ENCODE measurements around the gene KCMF1.
A peak's percentile ranks its signal among the peaks of the same experiment; 100 is the strongest.

KCMF1 gene

GRCh38 chr2:85015653-85016360 lies 44.8 kb downstream of the KCMF1 start:
- Mint-ChIP-seq H3K27me3 (ENCODE audit: low read depth) (no peaks in the 10 kb centered on the region), H3K4me3 (no peak overlapping the region), H3K36me3 (ENCODE audit: low read depth) (peaks cover 8% of the 10 kb centered on the region), H3K27ac (peak overlapping the region; percentile 37 to 70 (median 44)), H3K4me1 (peaks cover 34% of the 10 kb centered on the region), H3K9me3 (no peaks in the 10 kb centered on the region)
- TF ChIP-seq CTCF (IDR thresholded peaks at IDR 0.05; ENCODE audit: unreplicated experiment in 3 of 3), result peak in 1 of 3 experiments; percentile 16

DNA sequence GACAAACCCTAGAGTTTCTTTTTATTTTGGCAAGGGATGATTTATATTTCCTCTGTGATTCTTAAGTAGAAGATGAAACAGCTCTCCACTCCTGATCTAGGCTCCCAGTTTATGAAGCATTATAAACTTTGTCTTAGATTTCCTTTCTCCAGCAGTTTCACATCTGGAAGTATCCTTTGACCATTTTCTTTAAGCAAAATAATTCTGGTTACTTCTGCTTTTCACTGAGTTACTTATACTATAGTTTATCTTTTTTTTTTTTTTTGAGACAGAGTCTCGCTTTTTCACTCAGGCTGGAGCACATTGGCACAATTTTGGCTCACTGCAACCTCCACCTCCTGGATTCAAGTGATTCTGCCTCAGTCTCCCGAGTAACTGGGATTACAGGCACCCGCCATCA lies 45.5 kb downstream of the KCMF1 start:
- H3K9me3 Mint-ChIP-seq, result no peaks in the 10 kb centered on the region
- no peak for TF ChIP-seq CTCF (IDR thresholded peaks at IDR 0.05; ENCODE audit: unreplicated experiment in 3 of 3)
- no peak overlapping the region for H3K4me3 Mint-ChIP-seq
- no peaks in the 10 kb centered on the region for H3K27me3 Mint-ChIP-seq (ENCODE audit: low read depth)
- peaks cover 34% of the 10 kb centered on the region for H3K4me1 Mint-ChIP-seq
- peaks cover 6% of the 10 kb centered on the region for H3K36me3 Mint-ChIP-seq (ENCODE audit: low read depth)
- H3K27ac Mint-ChIP-seq, result peak overlapping the region in 2 of 3 experiments; percentile 44 to 70

- Mint-ChIP-seq H3K36me3 (ENCODE audit: low read depth) (peaks cover 12% of the 10 kb centered on the region), H3K27ac (peak overlapping the region; percentile 32 to 76 (median 49)), H3K27me3 (ENCODE audit: low read depth) (no peaks in the 10 kb centered on the region), H3K9me3 (no peaks in the 10 kb centered on the region), H3K4me1 (peaks cover 34% of the 10 kb centered on the region), H3K4me3 (no peak overlapping the region)
- peak; percentile 34 to 50 (median 36) for TF ChIP-seq CTCF (IDR thresholded peaks at IDR 0.05; ENCODE audit: unreplicated experiment in 3 of 3)
These were observed 46.6 kb downstream of the KCMF1 start for GRCh38 chr2:85017411-85018048.

- TF ChIP-seq CTCF (IDR thresholded peaks at IDR 0.05; ENCODE audit: unreplicated experiment in 3 of 3), result no peak
- Mint-ChIP-seq H3K4me1 (peaks cover 31% of the 10 kb centered on the region), H3K9me3 (no peaks in the 10 kb centered on the region)
These were observed 47.1 kb downstream of the KCMF1 start for GRCh38 chr2:85018049-85018447.

DNA sequence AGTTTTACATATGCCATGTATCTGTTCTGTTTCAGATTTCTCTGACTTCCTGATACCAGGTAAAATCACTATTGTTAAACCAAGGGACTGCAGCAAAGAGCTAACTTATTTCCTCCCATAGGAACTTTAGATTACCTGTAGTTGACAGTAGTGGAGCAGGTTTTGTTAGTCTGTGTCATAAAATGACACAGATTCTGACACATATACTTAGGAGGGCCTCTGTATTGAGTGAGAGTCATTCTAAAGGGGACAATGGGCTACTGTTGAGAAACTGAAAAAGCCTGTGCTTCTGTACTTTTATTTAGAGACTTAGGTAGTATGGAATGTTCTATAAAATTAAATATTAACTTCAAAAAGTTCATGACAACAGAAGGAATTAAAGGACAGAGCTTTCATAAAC lies 48.2 kb downstream of the KCMF1 start:
- Mint-ChIP-seq H3K4me1 (peaks cover 29% of the 10 kb centered on the region), H3K27ac (peak overlapping the region in 2 of 3 experiments; percentile 43 to 44), H3K36me3 (ENCODE audit: low read depth) (peaks cover 20% of the 10 kb centered on the region), H3K4me3 (no peak overlapping the region), H3K9me3 (no peaks in the 10 kb centered on the region), H3K27me3 (ENCODE audit: low read depth) (no peaks in the 10 kb centered on the region)
- TF ChIP-seq CTCF (IDR thresholded peaks at IDR 0.05; ENCODE audit: unreplicated experiment in 3 of 3), result no peak

More at GRCh38 chr2:85018049-85018447, 47.1 kb downstream of the KCMF1 start:
- H3K27ac Mint-ChIP-seq, result peak overlapping the region; percentile 32 to 76 (median 49)
- peaks cover 13% of the 10 kb centered on the region for H3K36me3 Mint-ChIP-seq (ENCODE audit: low read depth)
- H3K27me3 Mint-ChIP-seq (ENCODE audit: low read depth), result no peaks in the 10 kb centered on the region
- no peak overlapping the region for H3K4me3 Mint-ChIP-seq
